Esophagus squamous epithelium (tissue), 4 donors: Measurements from ENCODE around the gene JARID2.

Experiments used
- CTCF ChIP-seq, 6 experiments: fragments of 450-650 bp in 4 of 6; fragments of 200-600 bp in 2 of 6; sonication (generic) in 2 of 6; IDR thresholded peaks; one replicate each; pipeline ENCODE4 v1.5.1; 2016 to 2019; ENCODE audit warnings: antibody characterized with exemption in 6 of 6, mild to moderate bottlenecking in 4 of 6, moderate library complexity in 4 of 6
- POLR2A ChIP-seq, 4 donors: fragments of 450-650 bp; IDR thresholded peaks; one replicate each; pipeline ENCODE4 v1.6.1; 2017; ENCODE audit warnings: antibody characterized with exemption in 4 of 4, mild to moderate bottlenecking in 4 of 4, moderate library complexity in 3 of 4

GRCh38 chr6:15406452-15406851 lies 160.6 kb downstream of the JARID2 start:
- TF ChIP-seq CTCF (IDR thresholded peaks at IDR 0.05) (no peak), POLR2A (IDR thresholded peaks at IDR 0.05) (no peak)
